Epithelial cell of proximal tubule (primary cell): Measurements from ENCODE around the gene PEX5L. TPM values are rescaled to one million over a fixed set of nuclear protein-coding genes. Genes with fewer than 3 reads are reported as not detected.
A peak's percentile ranks its signal among the peaks of the same experiment; 100 is the strongest.

Experiments used
- DNase-seq: peaks from one replicate; pipeline ENCODE4 v3.0.0-alpha.2; 2011; ENCODE audit warnings: low read depth
- H3K4me3 ChIP-seq: 2 replicates; pipeline ENCODE4 v1.5.1; 2011; ENCODE audit warnings: low read depth, mild to moderate bottlenecking, low read length
- total RNA-seq: library from RNA; depleted of rRNA; stranded (reverse); fragments of >200 nt; gene quantifications from 2 replicates; pipeline ENCODE4 v1.2.3, GENCODE V29; 2015
- TF ChIP-seq, protein P1 (sequence below): conservative IDR thresholded peaks from 2 replicates; pipeline ENCODE4 v1.5.1; 2012; ENCODE audit warnings: low read depth, mild to moderate bottlenecking, low read length

Gene PEX5L
- total RNA-seq, 1 donor from 2014 or later: 0.12 TPM

DNA sequence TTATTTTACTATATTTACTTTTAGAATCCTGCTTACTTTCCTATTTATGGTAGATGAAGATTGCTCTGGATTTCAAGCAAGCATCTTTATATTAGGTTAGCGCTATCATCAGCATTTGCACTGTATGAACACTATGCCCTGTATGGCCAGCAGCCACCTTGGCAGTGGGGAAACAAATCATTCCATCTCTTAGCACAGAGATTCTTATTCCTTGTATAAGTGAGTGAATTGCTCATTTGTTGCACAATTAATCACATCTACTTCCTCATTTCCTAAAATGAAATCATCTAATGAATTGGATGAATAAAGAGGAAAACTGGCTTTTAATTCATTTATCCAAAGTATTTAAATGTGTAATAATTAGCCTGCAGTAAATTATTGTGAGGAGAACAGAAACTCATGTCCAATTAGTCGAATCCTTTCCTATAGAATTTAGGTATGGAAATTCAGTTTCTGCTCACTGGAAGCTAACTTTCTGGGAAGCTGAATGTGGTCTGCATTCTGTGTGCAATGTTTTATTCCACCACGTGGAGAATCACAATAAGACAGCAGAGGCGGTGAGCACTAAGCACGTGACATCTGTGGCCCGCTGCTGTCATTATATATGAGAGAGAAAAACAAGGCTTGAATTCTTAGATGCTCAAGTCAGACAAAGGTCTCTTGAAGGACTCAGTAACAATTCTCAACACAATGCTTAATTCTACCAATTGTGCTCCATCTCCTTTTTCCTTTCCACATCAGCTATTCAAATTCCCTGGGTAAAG is 93.4 kb downstream of the PEX5L start:
- TF ChIP-seq, protein P1, sequence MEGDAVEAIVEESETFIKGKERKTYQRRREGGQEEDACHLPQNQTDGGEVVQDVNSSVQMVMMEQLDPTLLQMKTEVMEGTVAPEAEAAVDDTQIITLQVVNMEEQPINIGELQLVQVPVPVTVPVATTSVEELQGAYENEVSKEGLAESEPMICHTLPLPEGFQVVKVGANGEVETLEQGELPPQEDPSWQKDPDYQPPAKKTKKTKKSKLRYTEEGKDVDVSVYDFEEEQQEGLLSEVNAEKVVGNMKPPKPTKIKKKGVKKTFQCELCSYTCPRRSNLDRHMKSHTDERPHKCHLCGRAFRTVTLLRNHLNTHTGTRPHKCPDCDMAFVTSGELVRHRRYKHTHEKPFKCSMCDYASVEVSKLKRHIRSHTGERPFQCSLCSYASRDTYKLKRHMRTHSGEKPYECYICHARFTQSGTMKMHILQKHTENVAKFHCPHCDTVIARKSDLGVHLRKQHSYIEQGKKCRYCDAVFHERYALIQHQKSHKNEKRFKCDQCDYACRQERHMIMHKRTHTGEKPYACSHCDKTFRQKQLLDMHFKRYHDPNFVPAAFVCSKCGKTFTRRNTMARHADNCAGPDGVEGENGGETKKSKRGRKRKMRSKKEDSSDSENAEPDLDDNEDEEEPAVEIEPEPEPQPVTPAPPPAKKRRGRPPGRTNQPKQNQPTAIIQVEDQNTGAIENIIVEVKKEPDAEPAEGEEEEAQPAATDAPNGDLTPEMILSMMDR: no peak
- DNase-seq: no peak
- H3K4me3 ChIP-seq: no peak overlapping the region

DNA sequence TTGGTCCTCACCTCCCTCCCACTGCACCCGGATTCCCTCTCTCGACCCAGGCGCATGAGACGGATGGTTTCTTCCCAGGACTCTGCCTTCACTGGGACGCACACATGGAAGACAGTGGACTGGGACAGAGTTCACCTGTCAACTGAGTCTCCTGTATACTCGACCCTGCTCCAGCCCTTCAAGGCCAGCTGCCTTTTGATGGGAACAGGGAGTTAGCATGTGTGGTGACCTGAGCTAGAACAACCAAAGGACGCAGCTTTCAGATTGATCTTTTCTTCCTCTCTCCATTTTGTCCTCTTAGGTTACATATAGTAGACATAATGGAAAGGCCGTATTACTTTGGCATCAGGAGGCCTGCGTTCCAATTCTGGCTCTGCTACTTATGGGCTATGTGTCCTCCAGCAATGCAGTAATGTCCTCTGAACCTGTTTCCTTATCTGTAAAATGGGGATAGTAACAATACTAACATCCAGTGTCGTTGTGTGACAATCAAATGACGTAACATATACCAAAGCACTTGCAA is 94.1 kb downstream of the PEX5L start:
- H3K4me3 ChIP-seq: peak overlapping the region; percentile 50

DNA sequence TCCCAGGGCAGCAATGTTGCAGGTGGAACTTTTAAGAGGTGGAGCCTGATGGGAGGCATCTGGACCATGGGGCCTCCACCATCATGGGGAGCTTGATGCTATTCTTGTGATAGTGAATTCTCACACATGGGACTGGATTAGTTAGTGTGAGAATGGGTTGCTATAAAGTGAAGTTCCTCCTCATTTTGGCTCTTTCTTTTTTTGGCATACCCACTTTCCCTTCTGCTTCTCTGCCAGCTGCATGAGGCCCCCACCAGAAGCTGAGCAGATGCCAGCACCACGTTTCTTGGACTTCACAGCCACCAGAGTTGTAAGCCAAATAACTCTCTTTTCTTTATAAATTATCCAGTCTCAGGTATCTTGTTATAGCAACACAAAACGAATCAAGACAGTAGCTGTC is 101.0 kb downstream of the PEX5L start:
- no peak overlapping the region for H3K4me3 ChIP-seq
- TF ChIP-seq, protein P1: no peak
- DNase-seq: no peak

More for the DNA sequence above, 94.1 kb downstream of the PEX5L start:
- DNase-seq: no peak
- TF ChIP-seq, protein P1: no peak

DNA sequence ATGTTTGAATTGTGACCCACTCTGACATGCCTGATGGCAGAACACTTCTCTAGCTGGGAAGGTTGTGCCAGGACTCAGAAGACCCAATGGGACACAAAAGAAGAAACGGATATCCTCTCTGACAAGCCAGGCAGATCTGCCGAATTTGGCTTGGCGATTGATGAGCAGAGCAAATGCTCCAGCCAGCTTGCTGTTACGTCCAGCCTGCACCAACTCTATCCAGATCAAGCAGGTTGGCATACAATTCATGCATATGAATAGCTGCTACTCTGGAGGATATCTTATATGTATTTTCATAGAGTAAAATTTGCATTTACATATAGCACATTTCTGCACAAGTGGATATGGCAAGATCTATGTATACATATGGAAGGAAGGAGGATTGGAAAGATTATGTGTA is 102.8 kb downstream of the PEX5L start:
- TF ChIP-seq, protein P1: no peak
- no peak overlapping the region for H3K4me3 ChIP-seq
- no peak for DNase-seq

DNA sequence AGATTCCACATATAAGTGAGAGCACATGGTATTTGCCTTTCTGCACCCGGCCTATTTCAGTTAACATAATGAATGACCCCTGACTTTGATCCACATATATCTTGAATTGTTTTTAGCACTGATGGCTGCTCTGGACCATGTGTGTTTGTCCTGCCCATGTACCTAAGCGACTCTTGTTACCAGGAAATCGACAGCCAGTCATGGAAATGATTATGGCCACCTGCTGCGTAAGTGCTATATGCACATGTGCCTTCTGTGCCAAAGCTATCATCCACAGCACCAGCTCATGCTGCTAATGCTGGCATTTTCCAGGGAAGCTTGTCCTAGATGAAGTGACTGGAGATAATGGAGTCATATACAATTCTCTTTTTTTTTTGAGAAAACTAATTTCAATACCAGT is 103.7 kb downstream of the PEX5L start:
- DNase-seq: no peak
- TF ChIP-seq, protein P1: no peak
- H3K4me3 ChIP-seq: no peak overlapping the region

DNA sequence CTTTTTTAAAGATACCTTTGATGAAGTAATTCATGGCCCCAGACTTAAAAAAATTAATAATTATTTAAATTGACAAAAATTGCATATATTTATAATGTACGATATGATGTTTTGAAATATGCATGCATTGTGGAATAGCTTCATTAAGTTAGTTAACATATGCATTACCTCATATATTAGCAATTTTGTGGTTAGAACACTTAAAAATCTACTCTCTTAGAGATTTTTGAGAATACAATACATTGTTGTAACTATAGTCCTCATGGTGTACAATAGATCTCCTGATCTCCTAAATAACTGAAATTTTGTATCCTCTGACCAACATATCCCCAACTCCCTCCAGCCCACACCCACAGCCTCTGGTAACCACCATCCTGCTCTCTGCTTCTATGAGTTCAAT is 104.1 kb downstream of the PEX5L start:
- DNase-seq: no peak
- H3K4me3 ChIP-seq: no peak overlapping the region
- TF ChIP-seq, protein P1: no peak

DNA sequence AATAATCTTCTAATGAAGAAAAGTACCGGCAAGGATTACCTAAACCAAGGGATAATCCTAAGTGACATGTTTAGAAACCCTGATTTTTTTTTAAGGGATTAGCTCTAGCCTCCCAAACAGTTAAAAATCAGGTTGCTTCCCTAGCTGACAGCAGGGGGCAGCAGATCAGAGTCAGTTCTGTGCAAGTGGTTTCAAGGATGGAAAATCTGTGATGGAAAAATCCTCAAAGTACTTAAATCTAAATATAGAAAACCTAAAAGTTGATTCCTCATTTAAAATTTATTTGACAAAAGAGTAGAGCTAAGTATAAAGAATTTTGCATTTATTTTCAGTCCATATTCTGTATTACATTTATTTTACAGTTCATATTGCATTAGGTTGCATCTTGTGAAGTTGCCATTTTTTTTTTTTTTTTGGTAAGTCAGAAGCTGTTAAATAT is 107.6 kb downstream of the PEX5L start:
- H3K4me3 ChIP-seq: no peak overlapping the region
- TF ChIP-seq, protein P1: peak; percentile 94

More for the DNA sequence above, 107.6 kb downstream of the PEX5L start:
- peak; percentile 4 for DNase-seq
